Spleen (tissue), 11 donors: Measurements from ENCODE around the gene TMEM116. TPM values are rescaled to one million over a fixed set of nuclear protein-coding genes. Genes with fewer than 3 reads are reported as not detected.
"Not testable (repeated sequence)": the region's sequence is repeated elsewhere in the genome, so short reads cannot be mapped to it uniquely, and the experiment has no call there.

Experiments
- DNase-seq: peaks from one replicate; pipeline ENCODE4 v3.0.0-alpha.2; 2020
- H3K27ac ChIP-seq, 8 donors: fragments of 200-600 bp; sonication (generic) in 7 of 8; 1 replicate in 4 of 8; 2 replicates in 4 of 8; pipeline versions ENCODE4 v1.5.0 to v1.8.0; 2016 to 2021; ENCODE audit warnings: inconsistent platforms in 4 of 8, mild to moderate bottlenecking in 4 of 8, moderate library complexity in 1 of 8
- H3K27me3 ChIP-seq, 7 donors: fragments of 200-600 bp; sonication (generic) in 6 of 7; replicated peaks in 1 of 7; 1 replicate in 4 of 7; 2 replicates in 3 of 7; pipeline versions ENCODE4 v1.5.0 to v1.8.0; 2016 to 2021; ENCODE audit warnings: inconsistent platforms in 3 of 7, mild to moderate bottlenecking in 1 of 7
- H3K36me3 ChIP-seq, 6 donors: fragments of 200-600 bp; sonication (generic) in 5 of 6; 1 replicate in 4 of 6; 2 replicates in 2 of 6; pipeline versions ENCODE4 v1.5.0 to v1.8.0; 2016 to 2021; ENCODE audit warnings: inconsistent platforms in 2 of 6
- H3K4me1 ChIP-seq, 6 donors: fragments of 200-600 bp; sonication (generic) in 5 of 6; 1 replicate in 3 of 6; 2 replicates in 3 of 6; pipeline versions ENCODE4 v1.5.0 to v1.8.0; 2016 to 2021; ENCODE audit warnings: inconsistent platforms in 3 of 6
- H3K4me3 ChIP-seq, 8 donors: fragments of 200-600 bp; sonication (generic) in 7 of 8; 1 replicate in 4 of 8; 2 replicates in 4 of 8; pipeline versions ENCODE4 v1.5.0 to v1.8.0; 2016 to 2021; ENCODE audit warnings: inconsistent platforms in 4 of 8, mild to moderate bottlenecking in 4 of 8, moderate library complexity in 2 of 8
- H3K9me3 ChIP-seq, 8 donors: fragments of 200-600 bp; sonication (generic) in 7 of 8; 1 replicate in 4 of 8; 2 replicates in 4 of 8; pipeline versions ENCODE4 v1.5.0 to v1.8.0; 2016 to 2021; ENCODE audit warnings: inconsistent platforms in 4 of 8
- CTCF ChIP-seq, 11 experiments: fragments of 200-600 bp in 7 of 11; fragments of 450-650 bp in 4 of 11; sonication (generic) in 4 of 11; IDR thresholded peaks in 8 of 11; conservative IDR thresholded peaks in 3 of 11; 1 replicate in 7 of 11; 2 replicates in 4 of 11; pipeline versions ENCODE4 v1.4.0 to v1.8.0; 2016 to 2021; ENCODE audit warnings: antibody characterized with exemption in 11 of 11, inconsistent platforms in 4 of 11, mild to moderate bottlenecking in 1 of 11
- POLR2A ChIP-seq, 3 donors: fragments of 450-650 bp; IDR thresholded peaks; one replicate each; pipeline ENCODE4 v1.5.1; 2017; ENCODE audit warnings: antibody characterized with exemption in 3 of 3, mild to moderate bottlenecking in 1 of 3
- POLR2AphosphoS5 ChIP-seq, 3 donors: sonication (generic); formaldehyde crosslinking; IDR thresholded peaks; one replicate each; pipeline ENCODE4 v1.5.1; 2017; ENCODE audit warnings: antibody characterized with exemption in 3 of 3
- WGBS, 5 donors: extraction: QIAGEN DNeasy Blood & Tissue Kit in 3 of 5; methylation state at CpG; one replicate each; pipeline versions ENCODE4 v1.1.5 to v1.1.7; 2013 to 2018; 5-methylcytosine and 5-hydroxymethylcytosine counted together
- intact Hi-C: fragments of 100-400 bp; cut with DNase I; formaldehyde crosslinking; loops from one replicate; pipeline ENCODE4 v1.15.0; 2023; ENCODE audit warnings: low total_unique reads
- polyA plus RNA-seq, 3 donors: library from polyadenylated mRNA; stranded (reverse); fragments of 200-250 nt; gene quantifications; one replicate each; pipeline ENCODE4 v1.2.1, GENCODE V29; 2013
- total RNA-seq, 7 donors: library from RNA; depleted of rRNA in 3 of 7; stranded (reverse); fragments of >200 nt in 3 of 7; fragmentation: NEBNext Ultra II Directional in 4 of 7; extraction: Animal tissue kit (Norgen Biotek cat#: 25700) in 4 of 7; gene quantifications; one replicate each; pipeline versions ENCODE4 v1.1.0 to v1.2.1, GENCODE V29; 2016 to 2021
- donor health status: healthy with polysubstance abuse.
- donor health status: DM: no; HTN: no; CAD: no; lungs with moderate emphysema.
- donor health status: DM: no; HTN: no; CAD: no.
- donor health status: Bipolar disorder and iron deficiency.
- donor health status: healthy.
- donor health status: DM: no; HTN: no; CAD: no.
- donor health status: DM: yes; HTN: yes; CAD: no.

TMEM116 gene
- total and polyA plus RNA-seq, 10 donors: 5.4 to 15.2 (median 10.6) TPM

- Histone ChIP-seq H3K36me3 (peaks cover 0 to 18% (median 0%) of the 10 kb centered on the region in 6 donors), H3K9me3 (peaks cover 0 to 20% (median 12%) of the 10 kb centered on the region in 8 donors), H3K27me3 (no peaks in the 10 kb centered on the region), H3K27ac (no peak overlapping the region), H3K4me3 (no peak overlapping the region), H3K4me1 (peaks cover 0 to 5% (median 0%) of the 10 kb centered on the region in 6 donors)
- intact Hi-C loops: no loop called here
- DNase-seq: no peak
- TF ChIP-seq POLR2AphosphoS5 (IDR thresholded peaks at IDR 0.05) (no peak), CTCF (IDR thresholded peaks at IDR 0.05 in 8 of 11, conservative IDR thresholded peaks at IDR 0.05 in 3 of 11) (no peak), POLR2A (IDR thresholded peaks at IDR 0.05) (no peak)
- 95 to 98% (median 96%) methylated on average over 5 of the region's 5 CpGs for WGBS, 5 donors
Observed at GRCh38 chr12:111954969-111955368, 58.0 kb downstream of the TMEM116 start.

GRCh38 chr12:111953455-111953854 lies 59.5 kb downstream of the TMEM116 start:
- H3K9me3 ChIP-seq: peaks cover 0 to 15% (median 12%) of the 10 kb centered on the region in 8 donors
- intact Hi-C loops: no loop called here
- TF ChIP-seq CTCF (IDR thresholded peaks at IDR 0.05 in 8 of 11, conservative IDR thresholded peaks at IDR 0.05 in 3 of 11) (no peak), POLR2AphosphoS5 (IDR thresholded peaks at IDR 0.05) (no peak), POLR2A (IDR thresholded peaks at IDR 0.05) (no peak)
- DNase-seq: no peak
- peaks cover 0 to 5% (median 0%) of the 10 kb centered on the region in 6 donors for H3K4me1 ChIP-seq
- H3K36me3 ChIP-seq: peaks cover 0 to 18% (median 0%) of the 10 kb centered on the region in 6 donors
- no peak overlapping the region for H3K27ac ChIP-seq
- no peaks in the 10 kb centered on the region for H3K27me3 ChIP-seq
- WGBS, 5 donors: 66 to 81% (median 77%) methylated on average over 4 of the region's 4 CpGs
- H3K4me3 ChIP-seq: no peak overlapping the region

GRCh38 chr12:111952084-111952787 lies 60.7 kb downstream of the TMEM116 start:
- H3K4me3 ChIP-seq, H3K4me1 ChIP-seq, DNase-seq, H3K27me3 ChIP-seq, H3K27ac ChIP-seq, intact Hi-C loops: not testable (repeated sequence)
- peaks cover 0 to 18% (median 0%) of the 10 kb centered on the region in 6 donors for H3K36me3 ChIP-seq
- H3K9me3 ChIP-seq: peaks cover 0 to 15% (median 12%) of the 10 kb centered on the region in 8 donors
- 94 to 99% (median 97%) methylated on average over 4 of the region's 4 CpGs for WGBS, 5 donors

- peaks cover 0 to 17% (median 0%) of the 10 kb centered on the region in 6 donors for H3K36me3 ChIP-seq
- peaks cover 0 to 15% (median 12%) of the 10 kb centered on the region in 8 donors for H3K9me3 ChIP-seq
- peaks cover 0 to 13% (median 0%) of the 10 kb centered on the region in 6 donors for H3K4me1 ChIP-seq
- intact Hi-C loops, H3K27ac ChIP-seq, H3K27me3 ChIP-seq, DNase-seq, H3K4me3 ChIP-seq: not testable (repeated sequence)
- 53 to 71% (median 61%) methylated on average over 3 of the region's 3 CpGs for WGBS, 5 donors
Observed at GRCh38 chr12:111950961-111951676, 61.8 kb downstream of the TMEM116 start.

GRCh38 chr12:111943929-111944328 lies 69.0 kb downstream of the TMEM116 start:
- Histone ChIP-seq H3K4me1 (peaks cover 0 to 18% (median 2%) of the 10 kb centered on the region in 6 donors), H3K27ac (no peak overlapping the region), H3K27me3 (no peaks in the 10 kb centered on the region), H3K4me3 (no peak overlapping the region), H3K9me3 (no peaks in the 10 kb centered on the region), H3K36me3 (no peaks in the 10 kb centered on the region)
- no peak for DNase-seq
- 92 to 98% (median 96%) methylated on average over 1 of the region's 1 CpG for WGBS, 5 donors
- no peak for TF ChIP-seq CTCF (IDR thresholded peaks at IDR 0.05 in 8 of 11, conservative IDR thresholded peaks at IDR 0.05 in 3 of 11)
- no peak for TF ChIP-seq POLR2A (IDR thresholded peaks at IDR 0.05)
- TF ChIP-seq POLR2AphosphoS5 (IDR thresholded peaks at IDR 0.05): no peak
- intact Hi-C loops: no loop called here
